ENCODE data around the gene SNRNP40. TPM values are rescaled to one million over a fixed set of nuclear protein-coding genes. Genes with fewer than 3 reads are reported as not detected.

SNRNP40 gene
- total and polyA plus RNA-seq, 2 of the 13 experiments (the other 11 are each of a cell fraction or from before 2014, with no cell fraction given) = 51.0 to 147 TPM

DNA sequence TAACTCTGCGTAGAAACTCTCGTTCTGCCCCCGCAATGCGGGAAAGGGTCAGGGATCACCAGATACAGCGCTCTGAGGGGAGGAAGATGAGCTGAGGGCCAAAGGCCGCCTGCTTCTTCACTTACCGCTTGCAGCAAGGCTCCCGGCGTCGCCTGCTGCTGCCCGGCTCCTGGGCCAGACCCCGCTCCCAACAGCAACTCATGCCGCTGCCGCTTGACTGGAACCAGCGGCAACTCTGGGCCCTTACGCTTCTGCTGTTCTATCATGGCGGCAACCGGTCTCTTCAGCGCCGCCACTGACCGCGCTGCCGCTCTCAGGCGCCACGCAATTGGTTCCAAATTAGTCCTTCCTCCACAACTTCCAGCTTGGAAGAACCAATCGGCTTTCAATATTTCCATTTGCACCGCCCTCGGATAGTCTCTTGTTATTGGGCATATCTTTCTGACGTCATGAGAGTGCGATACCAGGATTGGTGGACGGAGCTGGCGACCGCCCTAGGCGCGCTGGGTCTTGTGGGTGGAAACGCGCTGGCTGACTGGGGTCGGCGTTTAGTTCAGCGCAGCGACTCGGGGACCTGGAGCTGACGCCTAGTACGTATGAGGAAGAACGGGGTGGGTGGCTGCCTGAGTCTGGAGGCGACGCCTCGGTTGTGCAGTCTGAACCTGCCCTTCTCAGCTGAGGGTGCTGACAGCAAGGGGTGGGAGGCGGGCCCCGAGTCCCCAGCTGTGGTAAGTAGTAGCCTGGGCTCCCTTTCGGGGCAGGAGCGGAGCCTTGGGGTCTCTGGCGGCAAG, at the start of gene SNRNP40, which contains the start of gene ZCCHC17 (continued):
- TF ChIP-seq, protein P1, sequence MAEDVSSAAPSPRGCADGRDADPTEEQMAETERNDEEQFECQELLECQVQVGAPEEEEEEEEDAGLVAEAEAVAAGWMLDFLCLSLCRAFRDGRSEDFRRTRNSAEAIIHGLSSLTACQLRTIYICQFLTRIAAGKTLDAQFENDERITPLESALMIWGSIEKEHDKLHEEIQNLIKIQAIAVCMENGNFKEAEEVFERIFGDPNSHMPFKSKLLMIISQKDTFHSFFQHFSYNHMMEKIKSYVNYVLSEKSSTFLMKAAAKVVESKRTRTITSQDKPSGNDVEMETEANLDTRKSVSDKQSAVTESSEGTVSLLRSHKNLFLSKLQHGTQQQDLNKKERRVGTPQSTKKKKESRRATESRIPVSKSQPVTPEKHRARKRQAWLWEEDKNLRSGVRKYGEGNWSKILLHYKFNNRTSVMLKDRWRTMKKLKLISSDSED (CRISPR knock-in tag; IDR thresholded peaks at IDR 0.05) = no peak
- peak; percentile 38; the same call in 1 of the 2 replicates for TF ChIP-seq KDM5B (CRISPR knock-in tag; IDR thresholded peaks at IDR 0.05; ENCODE audit: borderline replicate concordance)
- TF ChIP-seq SRSF4 (IDR thresholded peaks at IDR 0.05; ENCODE audit: low read depth, low read length, poor library complexity, severe bottlenecking) = no peak
- peak; percentile 53 for TF ChIP-seq REPIN1 (CRISPR knock-in tag; IDR thresholded peaks at IDR 0.05; ENCODE audit: borderline replicate concordance, low read depth)
- TF ChIP-seq, protein P2, sequence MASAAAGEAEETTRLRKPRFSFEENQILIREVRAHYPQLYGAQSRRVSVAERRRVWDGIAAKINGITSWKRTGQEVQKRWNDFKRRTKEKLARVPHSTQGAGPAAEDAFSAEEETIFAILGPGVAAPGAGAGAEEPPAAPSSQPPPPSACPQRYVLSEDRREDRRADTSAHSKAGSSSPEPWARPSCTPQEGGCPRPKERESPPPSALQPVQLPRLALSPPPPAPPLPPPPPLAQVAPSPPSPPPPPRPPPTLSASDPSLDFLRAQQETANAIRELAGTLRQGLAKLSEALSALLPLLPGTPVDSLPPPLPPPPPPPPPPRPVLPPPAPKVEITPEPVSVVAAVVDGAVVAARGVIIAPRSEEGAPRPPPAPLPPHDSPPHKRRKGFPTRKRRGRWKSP (CRISPR knock-in tag; IDR thresholded peaks at IDR 0.05) = peak; percentile 63; the same call in 1 of the 2 replicates
- no peak for TF ChIP-seq HNRNPL (IDR thresholded peaks at IDR 0.05; ENCODE audit: low read depth, low read length)
- TF ChIP-seq, protein P3, sequence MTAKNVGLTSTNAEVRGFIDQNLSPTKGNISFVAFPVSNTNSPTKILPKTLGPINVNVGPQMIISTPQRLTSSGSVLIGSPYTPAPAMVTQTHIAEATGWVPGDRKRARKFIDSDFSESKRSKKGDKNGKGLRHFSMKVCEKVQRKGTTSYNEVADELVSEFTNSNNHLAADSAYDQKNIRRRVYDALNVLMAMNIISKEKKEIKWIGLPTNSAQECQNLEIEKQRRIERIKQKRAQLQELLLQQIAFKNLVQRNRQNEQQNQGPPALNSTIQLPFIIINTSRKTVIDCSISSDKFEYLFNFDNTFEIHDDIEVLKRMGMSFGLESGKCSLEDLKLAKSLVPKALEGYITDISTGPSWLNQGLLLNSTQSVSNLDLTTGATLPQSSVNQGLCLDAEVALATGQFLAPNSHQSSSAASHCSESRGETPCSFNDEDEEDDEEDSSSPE (CRISPR knock-in tag; IDR thresholded peaks at IDR 0.05) = peak; percentile 79
- TF ChIP-seq, protein P4, sequence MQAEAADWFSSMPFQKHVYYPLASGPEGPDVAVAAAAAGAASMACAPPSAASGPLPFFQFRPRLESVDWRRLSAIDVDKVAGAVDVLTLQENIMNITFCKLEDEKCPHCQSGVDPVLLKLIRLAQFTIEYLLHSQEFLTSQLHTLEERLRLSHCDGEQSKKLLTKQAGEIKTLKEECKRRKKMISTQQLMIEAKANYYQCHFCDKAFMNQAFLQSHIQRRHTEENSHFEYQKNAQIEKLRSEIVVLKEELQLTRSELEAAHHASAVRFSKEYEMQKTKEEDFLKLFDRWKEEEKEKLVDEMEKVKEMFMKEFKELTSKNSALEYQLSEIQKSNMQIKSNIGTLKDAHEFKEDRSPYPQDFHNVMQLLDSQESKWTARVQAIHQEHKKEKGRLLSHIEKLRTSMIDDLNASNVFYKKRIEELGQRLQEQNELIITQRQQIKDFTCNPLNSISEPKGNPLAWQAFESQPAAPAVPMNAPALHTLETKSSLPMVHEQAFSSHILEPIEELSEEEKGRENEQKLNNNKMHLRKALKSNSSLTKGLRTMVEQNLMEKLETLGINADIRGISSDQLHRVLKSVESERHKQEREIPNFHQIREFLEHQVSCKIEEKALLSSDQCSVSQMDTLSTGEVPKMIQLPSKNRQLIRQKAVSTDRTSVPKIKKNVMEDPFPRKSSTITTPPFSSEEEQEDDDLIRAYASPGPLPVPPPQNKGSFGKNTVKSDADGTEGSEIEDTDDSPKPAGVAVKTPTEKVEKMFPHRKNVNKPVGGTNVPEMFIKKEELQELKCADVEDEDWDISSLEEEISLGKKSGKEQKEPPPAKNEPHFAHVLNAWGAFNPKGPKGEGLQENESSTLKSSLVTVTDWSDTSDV (CRISPR knock-in tag; IDR thresholded peaks at IDR 0.05) = peak; percentile 29; the same call in 1 of the 2 replicates
- no peak for TF ChIP-seq ATF7-NPFF (CRISPR knock-in tag; IDR thresholded peaks at IDR 0.05; ENCODE audit: low read depth)
- TF ChIP-seq ZNF777 (CRISPR knock-in tag; IDR thresholded peaks at IDR 0.05) = no peak
- TF ChIP-seq RFX5 (IDR thresholded peaks at IDR 0.05; ENCODE audit: low read depth, low read length) = peak; percentile 91
- TF ChIP-seq ZNF607 (CRISPR knock-in tag; IDR thresholded peaks at IDR 0.05; ENCODE audit: borderline replicate concordance) = peak; percentile 53; the same call in 1 of the 2 replicates
- TF ChIP-seq GABPA (IDR thresholded peaks at IDR 0.05; ENCODE audit: low read depth, low read length) = peak; percentile 53
- peak; percentile 91 for TF ChIP-seq GABPA (CRISPR knock-in tag; IDR thresholded peaks at IDR 0.05; ENCODE audit: low read depth)
- no peak for TF ChIP-seq SETDB1 (CRISPR knock-in tag; IDR thresholded peaks at IDR 0.05; ENCODE audit: borderline replicate concordance)
- no peak for TF ChIP-seq FOXO1 (CRISPR knock-in tag; IDR thresholded peaks at IDR 0.05)
- TF ChIP-seq NPAS2 (CRISPR knock-in tag; IDR thresholded peaks at IDR 0.05; ENCODE audit: borderline replicate concordance) = no peak
- TF ChIP-seq FOXP1 (IDR thresholded peaks at IDR 0.05) = no peak
- TF ChIP-seq FOXP1 (CRISPR knock-in tag; IDR thresholded peaks at IDR 0.05) = no peak
- TF ChIP-seq, protein P5, sequence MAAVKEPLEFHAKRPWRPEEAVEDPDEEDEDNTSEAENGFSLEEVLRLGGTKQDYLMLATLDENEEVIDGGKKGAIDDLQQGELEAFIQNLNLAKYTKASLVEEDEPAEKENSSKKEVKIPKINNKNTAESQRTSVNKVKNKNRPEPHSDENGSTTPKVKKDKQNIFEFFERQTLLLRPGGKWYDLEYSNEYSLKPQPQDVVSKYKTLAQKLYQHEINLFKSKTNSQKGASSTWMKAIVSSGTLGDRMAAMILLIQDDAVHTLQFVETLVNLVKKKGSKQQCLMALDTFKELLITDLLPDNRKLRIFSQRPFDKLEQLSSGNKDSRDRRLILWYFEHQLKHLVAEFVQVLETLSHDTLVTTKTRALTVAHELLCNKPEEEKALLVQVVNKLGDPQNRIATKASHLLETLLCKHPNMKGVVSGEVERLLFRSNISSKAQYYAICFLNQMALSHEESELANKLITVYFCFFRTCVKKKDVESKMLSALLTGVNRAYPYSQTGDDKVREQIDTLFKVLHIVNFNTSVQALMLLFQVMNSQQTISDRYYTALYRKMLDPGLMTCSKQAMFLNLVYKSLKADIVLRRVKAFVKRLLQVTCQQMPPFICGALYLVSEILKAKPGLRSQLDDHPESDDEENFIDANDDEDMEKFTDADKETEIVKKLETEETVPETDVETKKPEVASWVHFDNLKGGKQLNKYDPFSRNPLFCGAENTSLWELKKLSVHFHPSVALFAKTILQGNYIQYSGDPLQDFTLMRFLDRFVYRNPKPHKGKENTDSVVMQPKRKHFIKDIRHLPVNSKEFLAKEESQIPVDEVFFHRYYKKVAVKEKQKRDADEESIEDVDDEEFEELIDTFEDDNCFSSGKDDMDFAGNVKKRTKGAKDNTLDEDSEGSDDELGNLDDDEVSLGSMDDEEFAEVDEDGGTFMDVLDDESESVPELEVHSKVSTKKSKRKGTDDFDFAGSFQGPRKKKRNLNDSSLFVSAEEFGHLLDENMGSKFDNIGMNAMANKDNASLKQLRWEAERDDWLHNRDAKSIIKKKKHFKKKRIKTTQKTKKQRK (IDR thresholded peaks at IDR 0.05; ENCODE audit: low read length) = peak; percentile 38; the same call in 1 of the 2 replicates

Measured in HepG2 (cell line).